ENCODE data around the gene RAB11FIP3.

- TF ChIP-seq, protein P1, sequence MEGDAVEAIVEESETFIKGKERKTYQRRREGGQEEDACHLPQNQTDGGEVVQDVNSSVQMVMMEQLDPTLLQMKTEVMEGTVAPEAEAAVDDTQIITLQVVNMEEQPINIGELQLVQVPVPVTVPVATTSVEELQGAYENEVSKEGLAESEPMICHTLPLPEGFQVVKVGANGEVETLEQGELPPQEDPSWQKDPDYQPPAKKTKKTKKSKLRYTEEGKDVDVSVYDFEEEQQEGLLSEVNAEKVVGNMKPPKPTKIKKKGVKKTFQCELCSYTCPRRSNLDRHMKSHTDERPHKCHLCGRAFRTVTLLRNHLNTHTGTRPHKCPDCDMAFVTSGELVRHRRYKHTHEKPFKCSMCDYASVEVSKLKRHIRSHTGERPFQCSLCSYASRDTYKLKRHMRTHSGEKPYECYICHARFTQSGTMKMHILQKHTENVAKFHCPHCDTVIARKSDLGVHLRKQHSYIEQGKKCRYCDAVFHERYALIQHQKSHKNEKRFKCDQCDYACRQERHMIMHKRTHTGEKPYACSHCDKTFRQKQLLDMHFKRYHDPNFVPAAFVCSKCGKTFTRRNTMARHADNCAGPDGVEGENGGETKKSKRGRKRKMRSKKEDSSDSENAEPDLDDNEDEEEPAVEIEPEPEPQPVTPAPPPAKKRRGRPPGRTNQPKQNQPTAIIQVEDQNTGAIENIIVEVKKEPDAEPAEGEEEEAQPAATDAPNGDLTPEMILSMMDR (IDR thresholded peaks at IDR 0.05 in 4 of 5, conservative IDR thresholded peaks at IDR 0.05 in 1 of 5): no peak
- TF ChIP-seq POLR2A (IDR thresholded peaks at IDR 0.05): peak in 1 of 2 donors; percentile 53
Measured at GRCh38 chr16:477301-478157, 52.1 kb downstream of the RAB11FIP3 start.

All from gastrocnemius medialis (tissue), 4 donors.